ENCODE measurements around the gene CDC42EP4.

- no peak for TF ChIP-seq CTCF (IDR thresholded peaks at IDR 0.05 in 4 of 5, conservative IDR thresholded peaks at IDR 0.05 in 1 of 5)
- TF ChIP-seq POLR2A (IDR thresholded peaks at IDR 0.05) = no peak
Observed at GRCh38 chr17:73356561-73357170, 44.9 kb upstream of the CDC42EP4 start.
